Astrocyte of the spinal cord (primary cell): Measurements from ENCODE around the gene GLIS1.

Experiments used
- DNase-seq: peaks from one replicate; pipeline ENCODE4 v3.0.0; 2011; ENCODE audit warnings: low read depth, low spot score
- H3K4me3 ChIP-seq: 2 replicates; pipeline ENCODE4 v1.5.1; 2011; ENCODE audit warnings: low read depth, mild to moderate bottlenecking, low read length, moderate library complexity
- CTCF ChIP-seq: IDR thresholded peaks from 2 replicates; pipeline ENCODE4 v1.5.1; 2012; ENCODE audit warnings: low read depth, mild to moderate bottlenecking, low read length, inconsistent platforms
- in situ Hi-C: cut with HindIII; loops from 2 replicates; pipeline ENCODE4 v1.10.0; 2017; ENCODE audit warnings: low sequenced_read_pairs

Gene GLIS1

GRCh38 chr1:53616927-53617326 is 122.0 kb downstream of the GLIS1 start:
- in situ Hi-C loops: no loop called here
- TF ChIP-seq CTCF: peak; percentile 23
- H3K4me3 ChIP-seq: no peak overlapping the region
- peak; percentile 16 for DNase-seq

GRCh38 chr1:53616511-53616910 is 122.5 kb downstream of the GLIS1 start:
- in situ Hi-C loops: no loop called here
- DNase-seq: no peak

GRCh38 chr1:53615101-53615500 is 123.9 kb downstream of the GLIS1 start:
- no peak for DNase-seq

More at GRCh38 chr1:53616511-53616910, 122.5 kb downstream of the GLIS1 start:
- TF ChIP-seq CTCF: no peak
- no peak overlapping the region for H3K4me3 ChIP-seq

GRCh38 chr1:53614231-53615021 is 124.5 kb downstream of the GLIS1 start:
- no peak overlapping the region for H3K4me3 ChIP-seq
- in situ Hi-C loops: no loop called here
- no peak for DNase-seq
- TF ChIP-seq CTCF: no peak

More at GRCh38 chr1:53615101-53615500, 123.9 kb downstream of the GLIS1 start:
- TF ChIP-seq CTCF: no peak
- in situ Hi-C loops: no loop called here
- H3K4me3 ChIP-seq: no peak overlapping the region

- TF ChIP-seq CTCF: no peak
- no peak for DNase-seq
- in situ Hi-C loops: no loop called here
- no peak overlapping the region for H3K4me3 ChIP-seq
Observed at GRCh38 chr1:53608676-53609075, 130.3 kb downstream of the GLIS1 start.

- DNase-seq: no peak
- H3K4me3 ChIP-seq: no peak overlapping the region
- TF ChIP-seq CTCF: no peak
- in situ Hi-C loops: no loop called here
Observed at GRCh38 chr1:53608071-53608470, 130.9 kb downstream of the GLIS1 start.
